ENCODE data around the gene SLC25A11. TPM values are rescaled to one million over a fixed set of nuclear protein-coding genes. Genes with fewer than 3 reads are reported as not detected.
A peak's percentile ranks its signal among the peaks of the same experiment; 100 is the strongest.

SLC25A11 gene
- total and polyA plus RNA-seq, 4 donors, result 34.8 to 72.1 (median 54.2) TPM

- H3K27ac ChIP-seq (ENCODE audit: low read depth in 1 of 2, low read length in 1 of 2), result no peak overlapping the region
- peaks cover 14 to 36% (median 27%) of the 10 kb centered on the region in 4 donors for H3K36me3 ChIP-seq (ENCODE audit: control insufficient read depth in 4 of 4, insufficient read depth in 4 of 4, low read length in 4 of 4)
Observed at GRCh38 chr17:4980644-4981216, 40.9 kb upstream of the SLC25A11 start.

GRCh38 chr17:4978726-4979125 is 38.9 kb upstream of the SLC25A11 start:
- no peak for ATAC-seq (ENCODE audit: insufficient read depth, low FRiP score)
- Histone ChIP-seq H3K4me1 (ENCODE audit: control insufficient read depth in 5 of 5, insufficient read depth in 5 of 5, low read length in 5 of 5) (peaks cover 2 to 6% (median 4%) of the 10 kb centered on the region in 5 donors), H3K27ac (ENCODE audit: low read depth in 1 of 2, low read length in 1 of 2) (no peak overlapping the region)

More at GRCh38 chr17:4980644-4981216, 40.9 kb upstream of the SLC25A11 start:
- 40% methylated on average over 6 of the region's 6 CpGs for WGBS, 2 donors
- no peak for ATAC-seq (ENCODE audit: insufficient read depth, low FRiP score)
- DNase-seq, result peak; percentile 46 to 86 (median 82)
- Histone ChIP-seq H3K9ac (ENCODE audit: insufficient read depth in 1 of 2, low read length in 2 of 2) (no peak overlapping the region), H3K4me3 (no peak overlapping the region), H3K4me1 (ENCODE audit: control insufficient read depth in 5 of 5, insufficient read depth in 5 of 5, low read length in 5 of 5) (peaks cover 0 to 6% (median 3%) of the 10 kb centered on the region in 5 donors), H3K9me3 (ENCODE audit: control insufficient read depth in 4 of 4, insufficient read depth in 3 of 4, low read length in 3 of 4) (no peaks in the 10 kb centered on the region), H3K27me3 (ENCODE audit: control insufficient read depth in 3 of 3, insufficient read depth in 3 of 3, low read length in 2 of 3) (no peaks in the 10 kb centered on the region)
- peak; percentile 29 for TF ChIP-seq CTCF (IDR thresholded peaks at IDR 0.05; ENCODE audit: control extremely low read depth, extremely low read depth)

GRCh38 chr17:4974115-4974670 is 34.3 kb upstream of the SLC25A11 start:
- WGBS, 2 donors, result 84 to 85% methylated on average over 9 of the region's 9 CpGs
- DNase-seq (no peak), ATAC-seq (ENCODE audit: insufficient read depth, low FRiP score) (no peak)
- Histone ChIP-seq H3K27ac (ENCODE audit: low read depth in 1 of 2, low read length in 1 of 2) (peak overlapping the region in 1 of 2 donors; percentile 69), H3K36me3 (ENCODE audit: control insufficient read depth in 4 of 4, insufficient read depth in 4 of 4, low read length in 4 of 4) (peaks cover 13 to 62% (median 31%) of the 10 kb centered on the region in 4 donors), H3K9ac (ENCODE audit: insufficient read depth in 1 of 2, low read length in 2 of 2) (no peak overlapping the region), H3K9me3 (ENCODE audit: control insufficient read depth in 4 of 4, insufficient read depth in 3 of 4, low read length in 3 of 4) (no peaks in the 10 kb centered on the region), H3K4me3 (no peak overlapping the region), H3K4me1 (ENCODE audit: control insufficient read depth in 5 of 5, insufficient read depth in 5 of 5, low read length in 5 of 5) (peaks cover 0 to 9% (median 4%) of the 10 kb centered on the region in 5 donors), H3K27me3 (ENCODE audit: control insufficient read depth in 3 of 3, insufficient read depth in 3 of 3, low read length in 2 of 3) (no peaks in the 10 kb centered on the region)
- TF ChIP-seq CTCF (IDR thresholded peaks at IDR 0.05; ENCODE audit: control extremely low read depth, extremely low read depth), result no peak

More at GRCh38 chr17:4978726-4979125, 38.9 kb upstream of the SLC25A11 start:
- Histone ChIP-seq H3K4me3 (no peak overlapping the region), H3K9ac (ENCODE audit: insufficient read depth in 1 of 2, low read length in 2 of 2) (no peak overlapping the region), H3K27me3 (ENCODE audit: control insufficient read depth in 3 of 3, insufficient read depth in 3 of 3, low read length in 2 of 3) (no peaks in the 10 kb centered on the region), H3K9me3 (ENCODE audit: control insufficient read depth in 4 of 4, insufficient read depth in 3 of 4, low read length in 3 of 4) (no peaks in the 10 kb centered on the region), H3K36me3 (ENCODE audit: control insufficient read depth in 4 of 4, insufficient read depth in 4 of 4, low read length in 4 of 4) (peaks cover 14 to 45% (median 29%) of the 10 kb centered on the region in 4 donors)
- no peak for TF ChIP-seq CTCF (IDR thresholded peaks at IDR 0.05; ENCODE audit: control extremely low read depth, extremely low read depth)
- no peak for DNase-seq

Measured in lung (tissue), 12 donors.